Measurements from ENCODE around the gene BEND3. TPM values are rescaled to one million over a fixed set of nuclear protein-coding genes. Genes with fewer than 3 reads are reported as not detected.
"Not testable (repeated sequence)": the region's sequence is repeated elsewhere in the genome, so short reads cannot be mapped to it uniquely, and the experiment has no call there.

BEND3 gene
- polyA plus RNA-seq, 3 donors from 2014 or later: 0.04 to 0.46 (median 0.17) TPM

GRCh38 chr6:107020239-107020638 is 95.1 kb downstream of the BEND3 start:
- no peaks in the 10 kb centered on the region for H3K36me3 Mint-ChIP-seq
- no peak overlapping the region for H3K4me3 Mint-ChIP-seq
- no peaks in the 10 kb centered on the region for H3K9me3 Mint-ChIP-seq
- peaks cover 3 to 5% (median 4%) of the 10 kb centered on the region in 3 donors for H3K27me3 Mint-ChIP-seq (ENCODE audit: low read depth in 3 of 3)
- no peak for DNase-seq
- no peak overlapping the region for H3K27ac Mint-ChIP-seq
- no peaks in the 10 kb centered on the region for H3K4me1 Mint-ChIP-seq

DNA sequence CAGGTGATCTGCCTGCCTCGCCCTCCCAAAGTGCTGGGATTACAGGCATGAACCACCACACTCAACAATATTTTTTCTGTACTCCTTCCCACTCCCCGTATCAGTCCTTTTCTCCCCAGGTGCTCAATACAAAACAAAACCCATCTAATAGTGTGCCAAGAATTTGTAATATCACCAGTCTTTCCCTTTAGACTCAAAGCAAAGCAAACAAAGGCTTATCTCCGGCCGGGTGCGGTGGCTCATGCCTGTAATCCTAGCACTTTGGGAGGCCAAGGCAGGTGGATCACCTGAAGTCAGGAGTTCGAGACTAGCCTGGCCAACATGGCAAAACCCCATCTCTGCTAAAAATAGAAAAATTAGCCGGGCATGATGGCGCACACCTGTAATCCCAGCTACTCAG is 95.7 kb downstream of the BEND3 start:
- not testable (repeated sequence) for H3K27me3 Mint-ChIP-seq (ENCODE audit: low read depth in 3 of 3); H3K4me3 Mint-ChIP-seq; H3K36me3 Mint-ChIP-seq; H3K9me3 Mint-ChIP-seq; DNase-seq; H3K4me1 Mint-ChIP-seq; H3K27ac Mint-ChIP-seq

- Mint-ChIP-seq H3K36me3 (no peaks in the 10 kb centered on the region), H3K4me1 (no peaks in the 10 kb centered on the region), H3K27ac (no peak overlapping the region), H3K9me3 (no peaks in the 10 kb centered on the region), H3K4me3 (no peak overlapping the region), H3K27me3 (ENCODE audit: low read depth in 3 of 3) (peaks cover 3 to 7% (median 7%) of the 10 kb centered on the region in 3 donors)
- no peak for DNase-seq
Measured at GRCh38 chr6:107019047-107019446, 96.3 kb downstream of the BEND3 start.

Other genes starting within 250 kb of the BEND3 start
- gene CD24, start 140.8 kb downstream of the BEND3 start, polyA plus RNA-seq: under 1 TPM in 2 of 3 donors, not detected in 1; 0.28 to 0.48 TPM
- 10 to 100 TPM in 1 of 3 donors, 1 to 10 TPM in 2; 7.7 to 17.8 (median 7.9) TPM for gene MTRES1, start 87.3 kb downstream of the BEND3 start, polyA plus RNA-seq